ENCODE measurements around the gene ACAT1. TPM values are rescaled to one million over a fixed set of nuclear protein-coding genes. Genes with fewer than 3 reads are reported as not detected.

Gene ACAT1
- polyA plus RNA-seq, 1 of the 3 experiments (the other 2 are of a cell fraction): 78.8 TPM

GRCh38 chr11:108115500-108116140 is 5.7 kb upstream of the ACAT1 start:
- Histone ChIP-seq H3K27me3 (ENCODE audit: insufficient read depth) (no peaks in the 10 kb centered on the region), H4K20me1 (ENCODE audit: insufficient read depth) (no peaks in the 10 kb centered on the region), H3K4me3 (ENCODE audit: low read depth in 2 of 2, low read length in 1 of 2) (no peak overlapping the region), H3F3A (replicated peaks; ENCODE audit: insufficient read depth) (peaks cover 10% of the 10 kb centered on the region), H3K9ac (no peak overlapping the region), H3K4me1 (ENCODE audit: control insufficient read depth in 1 of 2, insufficient read depth in 2 of 2, low read depth in 1 of 2, low read length in 1 of 2) (no peaks in the 10 kb centered on the region; a peak in 1 of 4 replicates), H3K27ac (ENCODE audit: low read depth in 2 of 2, low read length in 1 of 2) (peak overlapping the region in 1 of 2 experiments; percentile 44; a peak in 1 of 4 replicates), H3K36me3 (replicated peaks in 1 of 2; ENCODE audit: control insufficient read depth in 1 of 2, insufficient read depth in 2 of 2, low read length in 1 of 2) (no peaks in the 10 kb centered on the region), H2AFZ (ENCODE audit: low read depth) (no peak overlapping the region), H3K9me2 (no peaks in the 10 kb centered on the region), H3K4me2 (no peak overlapping the region), H3K79me2 (ENCODE audit: insufficient read depth) (no peaks in the 10 kb centered on the region), H3K9me3 (no peaks in the 10 kb centered on the region)
- 55% methylated on average over 5 of the region's 5 CpGs for WGBS (ENCODE audit: low lambda C conversion rate)
- TF ChIP-seq CHD2 (IDR thresholded peaks at IDR 0.05; ENCODE audit: low read length, partially characterized antibody): no peak
- TF ChIP-seq GATA2 (CRISPR knock-in tag; IDR thresholded peaks at IDR 0.05): no peak
- no peak for TF ChIP-seq USF1 (IDR thresholded peaks at IDR 0.05; ENCODE audit: borderline replicate concordance, low read depth)
- TF ChIP-seq NFIC (IDR thresholded peaks at IDR 0.05; ENCODE audit: borderline replicate concordance): peak; percentile 41; the same call in 1 of the 2 replicates
- no peak for TF ChIP-seq EZH2phosphoT487 (IDR thresholded peaks at IDR 0.05; ENCODE audit: borderline replicate concordance, low read depth)
- no peak for TF ChIP-seq FOSL2 (IDR thresholded peaks at IDR 0.05; ENCODE audit: borderline replicate concordance, low read depth)
- TF ChIP-seq PBX3 (IDR thresholded peaks at IDR 0.05): 0 out of 2 replicates have a peak, but pooled peaks have one; percentile 4
- TF ChIP-seq USF2 (IDR thresholded peaks at IDR 0.05; ENCODE audit: borderline replicate concordance, low read depth, low read length): no peak
- TF ChIP-seq ZBTB33 (IDR thresholded peaks at IDR 0.05; ENCODE audit: borderline replicate concordance, low read depth): no peak
- TF ChIP-seq RFX5 (IDR thresholded peaks at IDR 0.05; ENCODE audit: low read length): no peak
- ChIA-PET CTCF (interaction anchor here (0.7 kb wide), 1 partner anchor 302 kb away, joined by 3 read pairs; no protein-coding TSS in a partner anchor), POLR2A (no interaction called here)
- DNase-seq: no peak
